ENCODE data around the gene TXNDC15.

Gene TXNDC15

DNA sequence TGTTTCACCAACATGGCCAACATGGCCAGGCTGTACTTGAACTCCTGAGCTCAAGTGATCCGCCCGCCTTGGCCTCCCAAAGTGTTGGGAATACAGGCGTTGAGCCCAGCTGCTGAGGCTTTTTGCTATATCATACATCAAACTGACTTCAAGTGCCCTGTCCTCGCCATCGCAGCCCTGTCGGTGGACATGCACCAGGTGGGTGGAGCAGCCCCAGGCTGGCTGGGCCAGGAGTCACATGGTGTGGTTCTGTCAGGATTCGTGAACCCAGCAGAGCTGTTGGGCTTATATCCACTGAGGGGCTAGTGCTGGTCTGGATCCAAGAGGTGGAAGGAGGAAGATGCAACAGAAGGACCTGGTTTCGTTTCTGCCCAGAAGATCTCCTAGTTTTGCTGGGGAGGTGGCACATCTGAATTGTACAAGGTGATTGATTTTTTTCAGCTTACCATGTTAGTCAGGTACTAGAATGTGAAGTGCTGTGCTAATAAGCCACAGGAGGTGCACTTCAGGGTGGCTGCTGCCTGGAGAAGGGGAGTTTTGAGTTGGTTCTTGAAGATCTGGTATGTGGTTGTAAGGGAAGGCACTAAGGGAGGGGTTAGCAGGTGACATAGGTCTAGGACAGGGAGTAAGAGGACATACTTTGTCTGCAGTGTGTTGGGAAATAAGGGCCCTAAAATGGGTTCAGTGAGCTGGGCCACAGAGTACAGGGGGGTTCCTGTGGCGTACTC, 46.8 kb downstream of the TXNDC15 start:
- DNase-seq: no peak

DNA sequence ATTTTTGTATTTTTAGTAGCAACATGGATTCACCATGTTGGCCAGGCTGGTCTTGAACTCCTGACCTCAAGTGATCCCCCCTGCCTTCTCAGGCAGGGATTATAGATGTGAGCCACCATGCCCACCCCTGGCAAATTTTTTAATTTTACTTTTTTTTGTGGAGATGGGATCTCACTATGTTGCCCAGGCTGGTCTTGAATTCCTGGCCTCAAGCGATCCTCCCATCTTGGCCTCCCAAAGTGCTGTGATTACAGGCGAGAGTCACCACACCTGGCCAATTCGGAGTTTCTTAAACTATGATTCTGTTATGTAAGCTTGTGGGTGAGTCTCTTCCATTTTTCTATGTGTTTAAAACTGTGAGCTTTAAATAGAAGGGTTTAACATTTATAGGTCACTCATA, 58.3 kb downstream of the TXNDC15 start:
- no peak for DNase-seq

DNA sequence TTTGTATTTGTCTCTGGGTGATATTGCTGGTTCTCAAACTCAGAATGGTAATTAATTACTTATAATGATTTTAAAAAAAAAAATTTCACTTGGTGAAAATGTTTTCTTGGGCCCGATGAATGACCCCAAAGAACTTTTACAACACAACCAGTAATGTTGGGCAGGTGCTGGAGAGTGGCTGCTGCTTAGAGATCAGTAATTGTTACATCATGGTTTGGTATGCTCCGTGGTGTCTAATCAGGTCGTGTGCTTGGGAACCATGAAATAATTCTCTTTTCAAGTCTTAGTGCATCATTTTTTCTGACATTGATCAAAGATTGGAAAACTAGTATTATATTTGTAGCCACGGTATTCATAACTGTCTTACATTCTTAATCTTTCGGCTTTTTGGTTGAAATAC, 60.0 kb downstream of the TXNDC15 start:
- no peak for DNase-seq

DNA sequence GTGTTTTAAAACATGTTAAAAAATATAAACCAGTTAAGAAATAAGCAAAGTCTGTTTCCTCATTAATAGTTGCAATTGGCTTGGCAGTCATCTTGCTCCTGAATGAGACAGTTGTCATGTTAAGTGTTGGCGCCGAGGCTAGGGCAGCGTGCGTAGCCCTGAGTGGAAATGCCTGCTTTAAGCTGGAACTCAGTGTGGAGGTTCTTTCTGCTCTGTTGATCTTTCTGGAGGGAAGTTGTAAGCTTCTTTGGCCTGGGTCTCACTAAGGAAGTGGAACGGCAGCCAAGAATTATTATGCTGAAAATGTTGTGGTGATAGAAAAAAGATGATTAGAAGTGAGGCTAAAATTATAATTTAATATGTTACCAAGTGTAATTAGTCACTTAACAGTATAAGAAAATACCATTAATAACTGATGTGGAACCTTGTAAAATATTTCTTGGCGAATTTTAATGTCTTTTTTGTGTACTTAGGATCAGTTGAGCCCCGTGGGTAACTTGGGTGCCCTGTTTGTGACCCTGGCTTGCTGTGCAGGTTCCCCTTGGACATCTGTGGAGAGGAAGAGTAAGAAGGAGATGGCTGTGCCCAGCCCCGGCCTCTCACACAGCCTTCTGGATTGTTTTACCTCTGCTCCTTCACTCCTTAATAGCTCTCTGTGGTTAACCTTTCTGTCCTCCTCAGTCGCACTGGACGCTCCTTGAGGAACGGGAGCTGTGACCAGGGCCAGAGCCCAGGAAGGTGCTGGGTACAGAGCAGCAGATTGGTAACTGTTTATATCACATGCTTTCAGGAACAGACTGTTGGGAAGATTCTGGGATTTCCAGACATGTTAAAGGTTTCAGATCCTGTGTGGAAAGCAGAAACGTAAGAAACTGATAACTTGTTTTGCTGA, 61.8 kb downstream of the TXNDC15 start:
- no peak for DNase-seq

DNA sequence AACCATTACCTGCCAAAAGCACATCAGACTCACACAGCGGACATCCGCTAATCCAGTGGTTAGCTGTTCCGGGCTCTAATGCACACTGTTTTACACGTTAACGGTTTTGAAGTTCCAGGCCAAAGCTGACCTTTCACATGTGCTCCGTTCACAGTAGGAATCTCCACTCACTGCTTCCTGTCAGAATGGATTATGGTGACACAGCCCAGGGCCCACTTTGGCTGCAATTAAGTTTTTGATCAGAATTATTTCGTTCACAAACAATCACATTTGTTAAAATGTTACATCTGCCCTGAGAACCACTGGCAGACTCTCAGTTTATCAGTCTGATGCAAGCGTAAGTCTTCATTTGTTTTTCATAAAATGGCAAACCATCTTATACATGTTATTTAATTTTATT, 63.4 kb downstream of the TXNDC15 start:
- no peak for DNase-seq

DNA sequence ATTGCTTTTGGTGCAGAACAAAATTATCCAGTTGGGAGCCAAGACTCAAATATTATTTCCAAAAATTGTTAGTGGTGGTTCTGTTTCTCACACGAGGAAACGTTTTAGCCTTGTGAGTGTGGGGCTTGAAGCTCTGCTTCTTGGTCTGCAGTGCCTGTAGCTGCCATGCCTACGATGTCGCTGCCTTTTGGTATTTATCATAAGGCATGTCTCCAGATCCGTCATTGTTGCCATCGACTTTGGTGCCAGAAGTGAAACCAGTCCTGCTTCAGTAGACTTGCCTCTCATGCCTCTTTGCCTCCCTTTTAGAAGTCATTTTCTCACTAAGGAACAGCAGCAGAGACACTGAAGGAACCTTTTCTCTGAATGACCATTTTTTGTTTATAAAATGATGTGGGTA, 63.9 kb downstream of the TXNDC15 start:
- peak in 1 of 14 donors; percentile 10 for DNase-seq

DNA sequence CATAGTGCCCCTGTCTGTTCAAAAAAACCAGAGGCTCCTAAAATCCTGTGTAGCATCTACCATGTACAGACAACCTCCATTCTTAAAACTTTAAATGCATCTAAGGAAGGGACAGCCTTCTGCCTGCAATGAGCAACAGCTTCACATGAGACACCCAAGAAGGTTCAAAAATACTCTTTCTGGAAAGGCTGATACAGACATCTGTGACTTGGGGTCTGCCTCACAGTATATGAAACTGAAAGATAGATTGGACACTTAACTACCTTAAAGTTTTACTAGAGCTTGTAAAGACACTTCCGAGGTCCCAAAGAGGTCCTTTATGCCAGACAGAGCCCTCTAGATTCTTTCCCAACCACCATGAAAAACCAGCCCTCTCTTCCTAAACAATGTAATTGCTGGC, 65.3 kb downstream of the TXNDC15 start:
- no peak for DNase-seq

DNA sequence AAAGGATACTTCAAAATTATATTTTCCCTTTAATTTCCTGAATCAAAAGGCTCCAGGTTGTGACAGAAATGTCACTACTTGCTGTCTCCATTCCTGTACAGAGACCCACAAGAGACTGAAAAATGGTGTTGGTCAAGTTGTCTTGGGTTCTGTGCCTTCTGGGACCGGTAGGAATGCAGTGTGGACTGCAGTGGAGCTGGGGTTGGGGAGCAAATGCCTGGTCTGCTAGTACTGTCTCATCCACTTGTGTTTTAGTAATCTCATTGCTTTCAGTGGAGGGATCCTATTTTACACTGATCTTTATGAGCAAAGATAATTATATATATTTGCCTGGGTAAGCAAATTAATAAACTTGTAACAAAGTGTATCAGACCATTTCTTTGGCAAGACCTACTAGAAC, 69.4 kb downstream of the TXNDC15 start:
- no peak for DNase-seq

DNA sequence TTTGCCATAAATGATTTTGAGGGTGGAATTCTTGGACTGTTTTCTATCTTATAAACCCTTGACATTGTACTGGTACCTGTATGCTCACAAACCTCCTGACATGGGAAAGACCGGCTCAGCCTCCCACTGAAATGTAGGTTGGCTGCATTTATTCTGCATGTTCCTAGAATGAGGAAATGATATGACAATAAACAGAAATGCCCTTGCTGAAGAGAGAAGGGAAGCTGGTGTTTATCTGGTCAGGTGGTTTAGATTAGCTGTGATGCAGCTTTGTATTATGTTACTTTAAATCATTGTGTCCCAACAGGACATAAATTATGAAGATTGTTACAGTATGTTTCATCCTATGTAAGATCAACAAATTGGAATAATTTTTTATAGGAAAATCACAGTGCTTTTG, 70.5 kb downstream of the TXNDC15 start:
- no peak for DNase-seq

DNA sequence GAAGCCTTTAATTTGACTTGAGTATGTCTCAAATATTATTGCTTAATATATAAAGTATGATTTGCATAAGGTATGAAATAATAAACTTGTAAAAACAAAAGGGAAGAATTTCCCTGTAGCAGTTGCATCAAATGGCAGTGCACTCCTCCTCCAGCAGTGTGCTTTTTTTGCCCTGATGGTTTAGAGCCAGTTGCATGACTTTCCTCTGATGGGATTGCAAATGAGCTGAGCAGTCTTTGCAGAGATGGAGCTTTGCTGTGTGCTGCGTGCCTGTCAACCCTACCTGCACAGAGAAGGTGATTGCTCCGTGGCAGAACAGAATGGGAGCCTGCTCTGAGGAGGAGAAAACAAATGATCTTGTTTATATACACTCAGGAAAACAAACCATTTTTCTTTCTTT, 70.9 kb downstream of the TXNDC15 start:
- no peak for DNase-seq

DNA sequence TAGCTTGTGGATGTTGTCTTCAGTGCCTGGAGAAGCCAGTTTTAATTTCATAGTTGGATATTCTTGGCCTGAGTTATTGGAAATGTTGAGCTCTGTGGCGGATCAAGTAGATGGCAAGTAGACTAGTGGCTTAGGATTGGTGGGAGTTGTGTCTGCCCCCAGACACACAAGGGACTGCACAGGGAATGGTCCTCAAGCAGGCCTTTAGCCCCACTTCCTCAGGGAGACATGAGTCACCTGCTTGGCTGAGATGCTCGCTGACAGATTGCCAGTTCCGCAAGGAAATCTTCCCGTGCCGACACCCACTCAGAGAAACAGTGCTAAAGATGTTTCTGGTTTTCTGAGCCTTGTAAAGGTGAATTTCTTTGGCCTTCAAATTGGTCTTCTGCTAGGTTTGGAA, 74.7 kb downstream of the TXNDC15 start:
- no peak for DNase-seq

DNA sequence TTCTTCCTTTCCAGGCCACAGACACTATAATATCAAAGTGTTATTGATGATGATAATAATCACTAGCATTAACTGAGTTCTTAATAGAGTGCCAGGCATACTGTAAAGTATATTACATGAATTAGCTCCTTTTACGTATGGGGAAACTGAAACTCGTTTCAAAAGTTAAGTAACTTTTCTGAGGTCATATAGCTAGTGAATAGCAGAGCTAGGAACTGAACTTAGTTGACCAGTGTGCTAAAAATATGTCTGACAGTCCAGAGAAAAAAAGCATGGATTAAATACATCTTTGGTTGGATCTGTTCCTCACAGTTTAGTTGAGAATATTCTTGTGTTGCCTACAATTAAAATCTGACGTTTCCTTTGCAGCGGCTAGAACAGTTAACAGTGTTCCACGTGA, 75.1 kb downstream of the TXNDC15 start:
- no peak for DNase-seq
